UCSD-AML1 (cell line): ENCODE data around the gene TSHZ2.
"Not testable (repeated sequence)": the region's sequence is repeated elsewhere in the genome, so short reads cannot be mapped to it uniquely, and the experiment has no call there.

Experiments
- DNase-seq: peaks from one replicate; lab custom pipeline; 2025; ENCODE audit not compliant: unreplicated experiment; lab: John Stamatoyannopoulos, UW

Gene TSHZ2

GRCh38 chr20:53488775-53489272 is 516.7 kb downstream of the TSHZ2 start:
- no peak for DNase-seq

- DNase-seq: no peak
Observed at GRCh38 chr20:53489528-53489927, 517.4 kb downstream of the TSHZ2 start.

- DNase-seq: no peak
Observed at GRCh38 chr20:53490620-53491019, 518.5 kb downstream of the TSHZ2 start.

GRCh38 chr20:53491462-53491861 is 519.3 kb downstream of the TSHZ2 start:
- no peak for DNase-seq

GRCh38 chr20:53492212-53492611 is 520.1 kb downstream of the TSHZ2 start:
- no peak for DNase-seq

- no peak for DNase-seq
Observed at GRCh38 chr20:53493311-53493857, 521.2 kb downstream of the TSHZ2 start.

- DNase-seq: no peak
Observed at GRCh38 chr20:53494753-53495152, 522.6 kb downstream of the TSHZ2 start.

- DNase-seq: no peak
Observed at GRCh38 chr20:53495398-53496092, 523.4 kb downstream of the TSHZ2 start.

GRCh38 chr20:53497246-53497645 is 525.1 kb downstream of the TSHZ2 start:
- DNase-seq: no peak

- no peak for DNase-seq
Observed at GRCh38 chr20:53498341-53498740, 526.2 kb downstream of the TSHZ2 start.

GRCh38 chr20:53500651-53501050 is 528.5 kb downstream of the TSHZ2 start:
- DNase-seq: no peak

- DNase-seq: no peak
Observed at GRCh38 chr20:53502820-53503219, 530.7 kb downstream of the TSHZ2 start.

GRCh38 chr20:53503517-53503919 is 531.4 kb downstream of the TSHZ2 start:
- DNase-seq: no peak

GRCh38 chr20:53504106-53504505 is 531.9 kb downstream of the TSHZ2 start:
- not testable (repeated sequence) for DNase-seq

GRCh38 chr20:53510262-53510661 is 538.1 kb downstream of the TSHZ2 start:
- no peak for DNase-seq

GRCh38 chr20:53510704-53511103 is 538.5 kb downstream of the TSHZ2 start:
- DNase-seq: no peak

GRCh38 chr20:53512076-53512475 is 539.9 kb downstream of the TSHZ2 start:
- DNase-seq: no peak

- no peak for DNase-seq
Observed at GRCh38 chr20:53513168-53513488, 541.0 kb downstream of the TSHZ2 start.

- no peak for DNase-seq
Observed at GRCh38 chr20:53513489-53514298, 541.5 kb downstream of the TSHZ2 start.

- no peak for DNase-seq
Observed at GRCh38 chr20:53515749-53516148, 543.6 kb downstream of the TSHZ2 start.

- DNase-seq: no peak
Observed at GRCh38 chr20:53517146-53517545, 545.0 kb downstream of the TSHZ2 start.

- DNase-seq: not testable (repeated sequence)
Observed at GRCh38 chr20:53521421-53521820, 549.3 kb downstream of the TSHZ2 start.
